Memory B cell (primary cell): ENCODE data around the gene SPATS2L.

Experiments used
- ATAC-seq: fragments of 150-1000 bp; cut with Tn5 transposase; 2 replicates; pipeline ENCODE4 v1.10.0; 2021; ENCODE audit warnings: low read depth, mild to moderate bottlenecking, moderate library complexity
- DNase-seq, 2 donors: peaks; one replicate each; pipeline ENCODE4 v3.0.0; 2022; ENCODE audit warnings: low spot score in 2 of 2
- H3K27ac Mint-ChIP-seq: one replicate; pipeline ENCODE4 v1.8.0; 2022; ENCODE audit warnings: mild to moderate bottlenecking, moderate library complexity, mixed read lengths
- H3K27me3 Mint-ChIP-seq: one replicate; pipeline ENCODE4 v1.8.0; 2022; ENCODE audit warnings: mixed read lengths
- H3K36me3 Mint-ChIP-seq: one replicate; pipeline ENCODE4 v1.8.0; 2022; ENCODE audit warnings: mild to moderate bottlenecking, mixed read lengths
- H3K4me1 Mint-ChIP-seq: one replicate; pipeline ENCODE4 v1.8.0; 2022; ENCODE audit warnings: mixed read lengths
- H3K4me3 Mint-ChIP-seq: one replicate; pipeline ENCODE4 v1.8.0; 2022; ENCODE audit warnings: mild to moderate bottlenecking, moderate library complexity, mixed read lengths
- H3K9me3 Mint-ChIP-seq: one replicate; pipeline ENCODE4 v1.8.0; 2022; ENCODE audit warnings: mixed read lengths

Gene SPATS2L

DNA sequence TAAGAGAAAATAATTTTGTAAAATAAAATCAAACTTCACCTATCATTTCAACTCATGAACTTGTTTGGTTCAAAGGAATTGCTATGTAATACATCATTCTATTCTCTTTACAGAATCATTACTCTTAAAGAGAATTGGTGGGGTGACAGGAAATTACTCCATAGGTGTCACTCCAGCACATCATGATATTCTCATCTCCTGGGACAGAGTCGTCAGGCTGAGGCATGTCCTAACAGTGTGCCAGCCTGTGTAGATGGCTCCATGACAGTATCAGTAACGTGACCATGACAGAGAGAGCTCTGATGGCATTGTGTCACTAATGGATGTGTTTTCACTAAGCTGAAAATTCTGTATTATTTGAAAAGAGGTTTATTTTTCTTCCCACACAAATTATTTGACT is 13.9 kb downstream of the SPATS2L start:
- H3K27ac Mint-ChIP-seq = no peak overlapping the region
- no peak for ATAC-seq
- no peaks in the 10 kb centered on the region for H3K4me1 Mint-ChIP-seq

GRCh38 chr2:200320991-200321390 is 14.5 kb downstream of the SPATS2L start:
- Mint-ChIP-seq H3K4me3 (no peak overlapping the region), H3K9me3 (no peaks in the 10 kb centered on the region), H3K36me3 (no peaks in the 10 kb centered on the region), H3K27me3 (peaks cover 5% of the 10 kb centered on the region), H3K27ac (no peak overlapping the region), H3K4me1 (no peaks in the 10 kb centered on the region)
- DNase-seq (no peak), ATAC-seq (no peak)

More for the DNA sequence above, 13.9 kb downstream of the SPATS2L start:
- no peaks in the 10 kb centered on the region for H3K36me3 Mint-ChIP-seq
- peaks cover 5% of the 10 kb centered on the region for H3K27me3 Mint-ChIP-seq
- DNase-seq = no peak
- H3K9me3 Mint-ChIP-seq = no peaks in the 10 kb centered on the region
- no peak overlapping the region for H3K4me3 Mint-ChIP-seq

- no peak overlapping the region for H3K4me3 Mint-ChIP-seq
- no peaks in the 10 kb centered on the region for H3K4me1 Mint-ChIP-seq
- no peak for ATAC-seq
- DNase-seq = no peak
- peaks cover 5% of the 10 kb centered on the region for H3K27me3 Mint-ChIP-seq
- no peaks in the 10 kb centered on the region for H3K36me3 Mint-ChIP-seq
- no peak overlapping the region for H3K27ac Mint-ChIP-seq
- no peaks in the 10 kb centered on the region for H3K9me3 Mint-ChIP-seq
Observed at GRCh38 chr2:200321780-200322534, 15.5 kb downstream of the SPATS2L start.

- no peak overlapping the region for H3K4me3 Mint-ChIP-seq
- H3K4me1 Mint-ChIP-seq = no peaks in the 10 kb centered on the region
- no peak for ATAC-seq
- H3K36me3 Mint-ChIP-seq = no peaks in the 10 kb centered on the region
- no peak for DNase-seq
- H3K9me3 Mint-ChIP-seq = no peaks in the 10 kb centered on the region
- no peak overlapping the region for H3K27ac Mint-ChIP-seq
- peaks cover 5% of the 10 kb centered on the region for H3K27me3 Mint-ChIP-seq
Observed at GRCh38 chr2:200322607-200323006, 16.1 kb downstream of the SPATS2L start.

DNA sequence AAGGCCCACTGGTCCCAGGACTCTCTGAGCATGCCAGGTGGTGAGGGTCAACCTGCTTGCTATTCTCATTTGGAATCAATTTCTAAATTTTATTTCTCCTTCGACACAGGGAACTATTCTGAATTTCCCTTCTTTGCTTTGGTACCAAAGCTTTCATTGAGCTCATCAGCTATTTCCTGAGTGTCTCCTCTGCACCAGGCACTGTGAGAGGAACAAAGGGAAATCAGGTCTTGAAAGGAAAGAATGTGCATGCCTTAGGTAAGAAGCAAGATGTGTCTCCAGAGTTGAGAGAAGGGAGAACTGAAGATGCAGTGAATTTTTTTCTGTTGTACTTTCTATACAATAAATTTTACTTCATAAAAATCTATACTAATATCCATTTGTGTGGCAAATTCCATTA is 17.9 kb downstream of the SPATS2L start:
- Mint-ChIP-seq H3K36me3 (no peaks in the 10 kb centered on the region), H3K4me1 (no peaks in the 10 kb centered on the region)

DNA sequence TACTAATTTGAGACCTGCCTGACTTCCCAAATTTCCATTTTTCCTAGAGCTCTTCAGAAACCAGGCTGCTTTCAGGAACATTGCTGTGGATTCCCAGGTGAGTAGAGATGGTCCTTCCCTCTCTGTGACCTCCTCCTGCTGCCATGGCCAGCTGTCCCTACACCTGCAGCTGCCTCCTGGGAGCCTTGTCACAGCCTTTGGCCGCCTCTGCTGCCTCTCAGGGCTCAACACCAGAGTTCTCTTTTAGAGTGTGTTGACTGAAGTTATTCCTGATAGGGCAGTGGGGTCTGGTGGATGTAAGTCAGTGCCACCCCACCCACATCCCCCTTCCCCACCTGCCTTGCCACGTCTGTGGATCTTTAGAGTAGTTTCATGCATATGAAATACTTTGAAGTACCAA is 22.9 kb downstream of the SPATS2L start:
- Mint-ChIP-seq H3K27me3 (peaks cover 4% of the 10 kb centered on the region), H3K9me3 (no peaks in the 10 kb centered on the region), H3K27ac (no peak overlapping the region), H3K4me1 (no peaks in the 10 kb centered on the region), H3K4me3 (no peak overlapping the region), H3K36me3 (no peaks in the 10 kb centered on the region)
- ATAC-seq = no peak
- no peak for DNase-seq

More for the DNA sequence above, 17.9 kb downstream of the SPATS2L start:
- no peaks in the 10 kb centered on the region for H3K9me3 Mint-ChIP-seq
- H3K27ac Mint-ChIP-seq = no peak overlapping the region
- H3K4me3 Mint-ChIP-seq = no peak overlapping the region
- DNase-seq (no peak), ATAC-seq (no peak)
- H3K27me3 Mint-ChIP-seq = peaks cover 5% of the 10 kb centered on the region

- Mint-ChIP-seq H3K36me3 (no peaks in the 10 kb centered on the region), H3K27me3 (peaks cover 3% of the 10 kb centered on the region), H3K9me3 (no peaks in the 10 kb centered on the region), H3K4me1 (no peaks in the 10 kb centered on the region), H3K27ac (no peak overlapping the region), H3K4me3 (no peak overlapping the region)
- ATAC-seq (no peak), DNase-seq (no peak)
Observed at GRCh38 chr2:200329798-200330197, 23.3 kb downstream of the SPATS2L start.

DNA sequence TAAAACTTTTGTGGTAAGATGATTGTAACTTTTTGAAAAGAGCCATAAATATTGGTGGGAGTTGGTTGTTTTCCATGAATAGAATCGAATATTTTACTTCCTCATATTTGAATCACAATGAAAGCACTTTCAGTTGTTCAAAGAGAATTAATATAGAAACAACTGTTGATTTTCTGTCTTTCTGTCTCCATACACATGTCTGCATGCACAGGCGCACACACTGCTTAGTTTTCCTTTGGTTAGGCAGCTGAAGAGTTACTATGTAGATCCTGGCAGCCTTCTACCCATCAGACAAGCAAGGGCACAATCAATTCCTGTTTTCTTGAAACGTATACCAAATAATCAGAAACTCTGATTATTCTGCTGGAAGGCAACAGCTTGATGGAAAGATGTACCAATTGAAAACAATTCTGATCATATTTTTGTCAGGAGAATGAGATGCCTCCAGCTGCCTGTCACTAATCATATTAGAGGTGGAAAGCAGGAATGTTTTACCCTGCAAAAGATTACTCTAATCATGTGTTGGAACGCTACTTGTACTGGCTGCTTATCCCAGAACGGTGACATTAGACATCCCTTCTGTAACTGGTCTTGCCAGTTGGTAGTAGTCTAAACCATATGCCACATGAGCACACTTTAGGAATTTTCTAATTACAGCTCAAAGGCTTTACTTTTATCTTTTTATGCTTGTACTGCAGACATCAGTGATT is 24.0 kb downstream of the SPATS2L start:
- H3K9me3 Mint-ChIP-seq = peaks cover 2% of the 10 kb centered on the region
- H3K27ac Mint-ChIP-seq = no peak overlapping the region
- H3K4me3 Mint-ChIP-seq = no peak overlapping the region
- H3K4me1 Mint-ChIP-seq = no peaks in the 10 kb centered on the region
- DNase-seq (no peak), ATAC-seq (no peak)
- peaks cover 5% of the 10 kb centered on the region for H3K27me3 Mint-ChIP-seq
- no peaks in the 10 kb centered on the region for H3K36me3 Mint-ChIP-seq

DNA sequence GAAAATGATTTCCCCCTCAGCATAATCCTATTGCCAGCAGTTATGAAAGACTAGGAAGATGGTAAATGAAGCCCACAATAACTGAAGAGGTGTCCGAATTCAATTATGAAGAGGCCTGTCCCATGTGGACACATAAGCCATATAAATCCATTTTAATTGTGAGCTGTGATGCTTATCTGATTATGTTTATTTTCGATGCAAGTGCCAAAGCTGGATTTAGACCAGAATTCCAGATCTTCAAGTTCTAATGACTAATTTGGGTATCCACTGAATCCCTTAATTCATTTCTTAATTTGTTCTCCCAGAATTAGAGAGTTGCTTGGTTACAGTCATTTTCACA is 24.5 kb downstream of the SPATS2L start:
- Mint-ChIP-seq H3K36me3 (no peaks in the 10 kb centered on the region), H3K9me3 (peaks cover 2% of the 10 kb centered on the region), H3K4me3 (no peak overlapping the region), H3K27me3 (peaks cover 5% of the 10 kb centered on the region), H3K27ac (no peak overlapping the region), H3K4me1 (no peaks in the 10 kb centered on the region)
- DNase-seq (no peak), ATAC-seq (no peak)

DNA sequence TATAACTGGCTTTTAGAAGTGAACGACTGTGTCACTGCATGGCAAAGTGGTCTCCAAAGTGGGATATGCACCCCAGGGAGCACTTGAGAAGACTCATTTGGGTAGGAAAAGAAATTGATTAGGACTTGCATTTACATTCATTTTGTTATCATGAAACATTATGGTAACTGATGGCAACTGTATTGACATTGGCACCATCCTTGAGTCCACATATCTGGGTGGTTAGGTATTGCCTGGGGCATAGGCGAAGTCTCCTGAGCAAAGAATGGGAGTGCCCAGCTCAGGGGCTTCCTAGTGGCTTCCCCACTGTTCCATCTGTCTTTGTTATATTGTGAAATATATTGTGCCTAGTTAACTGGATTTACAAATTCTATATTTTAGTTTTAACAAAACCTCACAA is 29.2 kb downstream of the SPATS2L start:
- no peak overlapping the region for H3K4me3 Mint-ChIP-seq
- peaks cover 1% of the 10 kb centered on the region for H3K27me3 Mint-ChIP-seq
- no peak overlapping the region for H3K27ac Mint-ChIP-seq

GRCh38 chr2:200336980-200337615 is 30.6 kb downstream of the SPATS2L start:
- H3K36me3 Mint-ChIP-seq = no peaks in the 10 kb centered on the region
- ATAC-seq (no peak), DNase-seq (no peak)
- H3K27ac Mint-ChIP-seq = no peak overlapping the region
- no peaks in the 10 kb centered on the region for H3K4me1 Mint-ChIP-seq
- peaks cover 4% of the 10 kb centered on the region for H3K27me3 Mint-ChIP-seq
- peaks cover 2% of the 10 kb centered on the region for H3K9me3 Mint-ChIP-seq
- H3K4me3 Mint-ChIP-seq = no peak overlapping the region

More for the DNA sequence above, 29.2 kb downstream of the SPATS2L start:
- Mint-ChIP-seq H3K36me3 (no peaks in the 10 kb centered on the region), H3K9me3 (peaks cover 2% of the 10 kb centered on the region), H3K4me1 (no peaks in the 10 kb centered on the region)
- no peak for DNase-seq
- ATAC-seq = no peak

- ATAC-seq (no peak), DNase-seq (no peak)
- H3K27me3 Mint-ChIP-seq = peaks cover 4% of the 10 kb centered on the region
- H3K27ac Mint-ChIP-seq = no peak overlapping the region
- H3K4me1 Mint-ChIP-seq = no peaks in the 10 kb centered on the region
- no peaks in the 10 kb centered on the region for H3K36me3 Mint-ChIP-seq
- H3K4me3 Mint-ChIP-seq = no peak overlapping the region
- peaks cover 2% of the 10 kb centered on the region for H3K9me3 Mint-ChIP-seq
Observed at GRCh38 chr2:200337621-200338020, 31.1 kb downstream of the SPATS2L start.

DNA sequence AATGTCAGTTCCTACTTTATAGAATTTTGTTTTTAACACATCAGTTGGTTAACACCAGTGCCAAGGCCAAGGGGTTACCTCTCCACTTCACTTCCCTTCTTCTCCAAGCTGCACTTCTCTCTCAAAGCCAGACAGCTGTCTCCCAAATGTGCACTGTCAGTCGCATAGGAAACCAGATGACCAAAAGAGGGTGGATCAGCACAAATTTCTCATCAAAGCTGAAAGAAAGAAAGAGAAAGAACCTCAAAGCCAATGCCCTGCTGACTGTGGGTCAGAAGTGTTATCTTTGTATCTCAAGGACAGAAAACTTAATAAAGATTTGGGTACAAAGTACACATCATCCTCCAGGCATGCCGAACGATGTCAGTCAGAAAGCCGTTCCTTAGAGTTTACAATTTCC is 32.2 kb downstream of the SPATS2L start:
- no peaks in the 10 kb centered on the region for H3K4me1 Mint-ChIP-seq
- no peak overlapping the region for H3K27ac Mint-ChIP-seq
- H3K9me3 Mint-ChIP-seq = peaks cover 2% of the 10 kb centered on the region
- H3K36me3 Mint-ChIP-seq = no peaks in the 10 kb centered on the region
- ATAC-seq (no peak), DNase-seq (no peak)
- no peak overlapping the region for H3K4me3 Mint-ChIP-seq
- H3K27me3 Mint-ChIP-seq = peaks cover 4% of the 10 kb centered on the region

DNA sequence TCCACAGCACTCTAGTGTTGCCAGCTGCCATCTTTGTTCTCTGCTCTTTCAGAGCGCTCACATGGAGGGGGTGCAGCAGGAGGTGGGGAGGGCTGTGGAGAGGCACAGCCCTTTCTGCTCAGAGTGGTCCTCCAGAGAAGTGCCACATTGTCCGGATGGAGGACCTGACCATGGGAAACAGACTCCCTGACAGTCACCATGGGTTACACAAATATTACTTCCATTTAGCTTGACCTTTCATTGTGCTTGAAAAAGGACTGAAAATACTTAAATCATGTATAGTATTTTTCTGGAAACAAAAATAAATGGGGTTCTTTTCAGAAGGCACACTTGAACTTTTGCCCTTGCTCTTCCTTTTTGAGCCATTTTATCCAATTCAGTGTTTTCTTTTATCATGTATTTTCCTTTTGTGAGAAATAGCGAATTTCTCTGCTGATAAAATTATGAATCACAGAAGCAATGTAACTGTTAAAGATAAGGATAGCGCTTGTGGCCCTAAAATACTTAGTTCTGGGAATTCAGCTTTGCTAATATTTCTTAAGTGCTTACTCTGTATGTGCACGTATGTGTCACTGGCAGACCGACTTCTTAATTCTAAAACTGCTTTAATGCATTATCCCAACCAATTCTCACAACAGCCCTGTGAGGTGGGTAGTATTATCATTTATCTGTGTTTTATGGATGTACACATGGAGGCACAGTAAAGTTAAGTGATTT is 34.2 kb downstream of the SPATS2L start:
- H3K36me3 Mint-ChIP-seq = no peaks in the 10 kb centered on the region
- DNase-seq (no peak), ATAC-seq (no peak)
- H3K9me3 Mint-ChIP-seq = no peaks in the 10 kb centered on the region
- no peak overlapping the region for H3K4me3 Mint-ChIP-seq
- H3K27me3 Mint-ChIP-seq = peaks cover 3% of the 10 kb centered on the region
- no peaks in the 10 kb centered on the region for H3K4me1 Mint-ChIP-seq
- no peak overlapping the region for H3K27ac Mint-ChIP-seq
